GM23338 (cell line): ENCODE results near the gene TNMD.

Experiments used
- CREB1 ChIP-seq: fragments of 250-450 bp; sonication (Bioruptor Pico); IDR thresholded peaks from 2 replicates; pipeline ENCODE4 v1.5.0; 2020; ENCODE audit warnings: low read depth, mild to moderate bottlenecking, moderate library complexity
- EZH2 ChIP-seq: fragments of 200-600 bp; sonication (generic); IDR thresholded peaks from one replicate; pipeline ENCODE4 v1.8.0; 2017; ENCODE audit warnings: antibody characterized with exemption, mild to moderate bottlenecking, low read depth; ENCODE audit not compliant: unreplicated experiment
- EZH2phosphoT487 ChIP-seq: fragments of 200-600 bp; sonication (generic); IDR thresholded peaks from one replicate; pipeline ENCODE4 v1.8.1; 2018; ENCODE audit warnings: antibody characterized with exemption; ENCODE audit not compliant: unreplicated experiment
- JUNB ChIP-seq: IDR thresholded peaks from one replicate; pipeline ENCODE4 v1.6.1; 2016; ENCODE audit warnings: antibody characterized with exemption; ENCODE audit not compliant: unreplicated experiment
- NANOG ChIP-seq: IDR thresholded peaks from 2 replicates; pipeline ENCODE4 v1.6.1; 2016; ENCODE audit warnings: antibody characterized with exemption, borderline replicate concordance
- POLR2AphosphoS5 ChIP-seq: IDR thresholded peaks from 2 replicates; pipeline ENCODE4 v1.6.1; 2016; ENCODE audit warnings: antibody characterized with exemption, low read depth
- ZNF114 ChIP-seq: fragments of 250-450 bp; sonication (Bioruptor Pico); IDR thresholded peaks from 2 replicates; pipeline ENCODE4 v1.5.0; 2020; ENCODE audit warnings: mild to moderate bottlenecking, moderate library complexity
- ZNF331 ChIP-seq: fragments of 250-450 bp; sonication (Bioruptor Pico); IDR thresholded peaks from 2 replicates; pipeline ENCODE4 v1.5.0; 2020; ENCODE audit warnings: low read depth, mild to moderate bottlenecking, moderate library complexity
- TF ChIP-seq, protein P1 (sequence below), 2 experiments: fragments of 200-600 bp in 1 of 2; sonication (generic) in 1 of 2; conservative IDR thresholded peaks; 2 replicates each; pipeline versions ENCODE4 v1.5.1 to v1.6.1; 2016 to 2017; ENCODE audit warnings: antibody characterized with exemption in 2 of 2, low read depth in 2 of 2, mild to moderate bottlenecking in 2 of 2, moderate library complexity in 1 of 2
- TF ChIP-seq, protein P2 (sequence below): IDR thresholded peaks from one replicate; pipeline ENCODE4 v1.6.1; 2018; ENCODE audit warnings: antibody characterized with exemption; ENCODE audit not compliant: unreplicated experiment
- TF ChIP-seq, protein P3 (sequence below): IDR thresholded peaks from 2 replicates; pipeline ENCODE4 v1.6.1; 2016; ENCODE audit warnings: antibody characterized with exemption

DNA sequence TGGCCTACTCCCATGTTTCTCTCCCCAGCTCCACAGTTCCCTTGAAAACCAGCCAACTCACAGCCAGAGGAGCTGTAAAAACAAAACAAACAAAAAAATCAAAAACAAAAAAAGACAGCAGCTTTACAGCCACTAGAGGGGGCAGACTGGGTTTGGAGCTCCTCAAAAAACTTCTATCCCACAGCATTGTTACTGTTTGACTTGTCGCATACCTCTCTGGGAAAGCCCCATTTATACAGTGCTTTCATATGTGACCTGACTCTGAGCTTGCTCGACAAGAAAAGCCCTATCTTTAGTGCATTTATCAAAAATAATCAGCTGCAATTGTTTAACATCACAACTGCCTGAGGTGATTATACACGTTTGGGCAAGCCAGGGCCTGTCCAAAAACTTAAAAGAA is 30.3 kb downstream of the TNMD start:
- TF ChIP-seq, protein P1, sequence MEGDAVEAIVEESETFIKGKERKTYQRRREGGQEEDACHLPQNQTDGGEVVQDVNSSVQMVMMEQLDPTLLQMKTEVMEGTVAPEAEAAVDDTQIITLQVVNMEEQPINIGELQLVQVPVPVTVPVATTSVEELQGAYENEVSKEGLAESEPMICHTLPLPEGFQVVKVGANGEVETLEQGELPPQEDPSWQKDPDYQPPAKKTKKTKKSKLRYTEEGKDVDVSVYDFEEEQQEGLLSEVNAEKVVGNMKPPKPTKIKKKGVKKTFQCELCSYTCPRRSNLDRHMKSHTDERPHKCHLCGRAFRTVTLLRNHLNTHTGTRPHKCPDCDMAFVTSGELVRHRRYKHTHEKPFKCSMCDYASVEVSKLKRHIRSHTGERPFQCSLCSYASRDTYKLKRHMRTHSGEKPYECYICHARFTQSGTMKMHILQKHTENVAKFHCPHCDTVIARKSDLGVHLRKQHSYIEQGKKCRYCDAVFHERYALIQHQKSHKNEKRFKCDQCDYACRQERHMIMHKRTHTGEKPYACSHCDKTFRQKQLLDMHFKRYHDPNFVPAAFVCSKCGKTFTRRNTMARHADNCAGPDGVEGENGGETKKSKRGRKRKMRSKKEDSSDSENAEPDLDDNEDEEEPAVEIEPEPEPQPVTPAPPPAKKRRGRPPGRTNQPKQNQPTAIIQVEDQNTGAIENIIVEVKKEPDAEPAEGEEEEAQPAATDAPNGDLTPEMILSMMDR (conservative IDR thresholded peaks at IDR 0.05; ENCODE audit: low read depth in 2 of 2) = peak; percentile 49 to 59
- TF ChIP-seq EZH2 (no peak), POLR2AphosphoS5 (no peak), NANOG (no peak), EZH2phosphoT487 (no peak), CREB1 (CRISPR knock-in tag) (no peak), ZNF331 (CRISPR knock-in tag) (no peak), ZNF114 (CRISPR knock-in tag) (no peak), JUNB (no peak)
- TF ChIP-seq, protein P2, sequence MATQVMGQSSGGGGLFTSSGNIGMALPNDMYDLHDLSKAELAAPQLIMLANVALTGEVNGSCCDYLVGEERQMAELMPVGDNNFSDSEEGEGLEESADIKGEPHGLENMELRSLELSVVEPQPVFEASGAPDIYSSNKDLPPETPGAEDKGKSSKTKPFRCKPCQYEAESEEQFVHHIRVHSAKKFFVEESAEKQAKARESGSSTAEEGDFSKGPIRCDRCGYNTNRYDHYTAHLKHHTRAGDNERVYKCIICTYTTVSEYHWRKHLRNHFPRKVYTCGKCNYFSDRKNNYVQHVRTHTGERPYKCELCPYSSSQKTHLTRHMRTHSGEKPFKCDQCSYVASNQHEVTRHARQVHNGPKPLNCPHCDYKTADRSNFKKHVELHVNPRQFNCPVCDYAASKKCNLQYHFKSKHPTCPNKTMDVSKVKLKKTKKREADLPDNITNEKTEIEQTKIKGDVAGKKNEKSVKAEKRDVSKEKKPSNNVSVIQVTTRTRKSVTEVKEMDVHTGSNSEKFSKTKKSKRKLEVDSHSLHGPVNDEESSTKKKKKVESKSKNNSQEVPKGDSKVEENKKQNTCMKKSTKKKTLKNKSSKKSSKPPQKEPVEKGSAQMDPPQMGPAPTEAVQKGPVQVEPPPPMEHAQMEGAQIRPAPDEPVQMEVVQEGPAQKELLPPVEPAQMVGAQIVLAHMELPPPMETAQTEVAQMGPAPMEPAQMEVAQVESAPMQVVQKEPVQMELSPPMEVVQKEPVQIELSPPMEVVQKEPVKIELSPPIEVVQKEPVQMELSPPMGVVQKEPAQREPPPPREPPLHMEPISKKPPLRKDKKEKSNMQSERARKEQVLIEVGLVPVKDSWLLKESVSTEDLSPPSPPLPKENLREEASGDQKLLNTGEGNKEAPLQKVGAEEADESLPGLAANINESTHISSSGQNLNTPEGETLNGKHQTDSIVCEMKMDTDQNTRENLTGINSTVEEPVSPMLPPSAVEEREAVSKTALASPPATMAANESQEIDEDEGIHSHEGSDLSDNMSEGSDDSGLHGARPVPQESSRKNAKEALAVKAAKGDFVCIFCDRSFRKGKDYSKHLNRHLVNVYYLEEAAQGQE = no peak
- TF ChIP-seq, protein P3, sequence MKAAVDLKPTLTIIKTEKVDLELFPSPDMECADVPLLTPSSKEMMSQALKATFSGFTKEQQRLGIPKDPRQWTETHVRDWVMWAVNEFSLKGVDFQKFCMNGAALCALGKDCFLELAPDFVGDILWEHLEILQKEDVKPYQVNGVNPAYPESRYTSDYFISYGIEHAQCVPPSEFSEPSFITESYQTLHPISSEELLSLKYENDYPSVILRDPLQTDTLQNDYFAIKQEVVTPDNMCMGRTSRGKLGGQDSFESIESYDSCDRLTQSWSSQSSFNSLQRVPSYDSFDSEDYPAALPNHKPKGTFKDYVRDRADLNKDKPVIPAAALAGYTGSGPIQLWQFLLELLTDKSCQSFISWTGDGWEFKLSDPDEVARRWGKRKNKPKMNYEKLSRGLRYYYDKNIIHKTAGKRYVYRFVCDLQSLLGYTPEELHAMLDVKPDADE = no peak
